ENCODE results near the gene CCDC102A. TPM values are rescaled to one million over a fixed set of nuclear protein-coding genes. Genes with fewer than 3 reads are reported as not detected.

The CCDC102A gene
- total RNA-seq, 1 donor from 2014 or later, result 10.5 TPM

DNA sequence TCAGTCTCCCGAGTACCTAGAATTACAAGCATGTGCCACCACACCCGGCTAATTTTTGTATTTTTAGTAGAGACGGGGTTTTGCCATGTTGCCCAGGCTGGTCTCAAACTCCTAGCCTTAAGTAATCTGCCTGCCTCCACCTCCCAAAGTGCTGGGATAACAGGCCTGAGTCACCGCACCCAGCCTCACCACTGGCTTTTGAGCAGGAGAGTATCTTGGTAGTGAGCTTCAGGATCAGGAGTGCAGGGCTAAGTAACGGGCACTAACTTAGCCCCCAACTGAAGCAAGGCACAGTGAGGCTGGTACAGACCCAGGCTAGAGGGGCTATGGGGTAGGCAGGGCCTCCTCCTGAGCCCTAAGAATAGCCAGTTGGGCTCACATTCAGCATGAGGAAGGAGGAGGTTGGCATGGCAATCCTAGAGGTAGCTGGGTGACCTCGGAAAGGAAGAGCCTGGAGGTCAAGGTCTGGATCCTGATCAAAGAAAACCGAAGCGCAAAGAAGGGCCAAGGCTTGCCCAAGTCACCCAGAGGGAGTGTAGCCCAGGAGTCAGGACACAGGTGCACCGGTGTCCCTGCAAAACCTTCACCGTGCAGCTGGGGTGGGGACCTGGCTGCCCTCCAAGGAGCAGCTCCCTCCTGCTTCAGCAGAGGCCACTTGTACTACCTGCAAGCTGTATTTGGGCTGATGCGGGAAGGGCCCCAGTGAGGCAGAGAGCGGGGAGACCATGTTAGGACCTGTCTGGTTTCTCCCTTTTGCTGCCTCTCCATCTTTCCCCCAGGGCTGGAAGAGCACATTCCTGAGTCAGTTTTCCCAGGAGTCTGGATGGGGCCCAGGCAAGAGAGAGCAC lies 4.8 kb upstream of the CCDC102A start:
- intact Hi-C loops (cut with DNase I), result no loop called here
- DNase-seq (no peak), ATAC-seq (ENCODE audit: poor library complexity) (no peak)

DNA sequence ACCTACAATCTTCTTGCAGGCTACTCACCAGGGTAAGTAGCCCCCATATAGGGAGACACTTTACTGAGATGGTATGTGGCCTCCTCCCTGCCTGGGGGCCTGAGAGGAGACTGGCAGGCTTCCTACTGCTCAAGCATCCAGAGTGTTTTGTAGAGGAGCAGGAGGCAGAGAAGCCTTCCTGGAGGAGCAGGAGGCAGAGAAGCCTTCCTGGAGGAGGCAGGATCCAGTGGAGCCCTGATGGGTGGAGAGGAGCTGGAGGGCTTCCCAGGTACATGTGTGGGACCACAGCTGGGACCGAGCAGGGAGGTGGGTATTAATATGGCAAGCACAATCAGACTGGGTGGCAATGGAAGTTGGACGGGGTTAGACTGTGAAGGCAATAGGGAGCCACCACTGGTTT lies 4.0 kb upstream of the CCDC102A start:
- ATAC-seq (ENCODE audit: poor library complexity) (no peak), DNase-seq (no peak)
- intact Hi-C loops (cut with DNase I), result no loop called here

GRCh38 chr16:57539072-57539796 lies 2.9 kb upstream of the CCDC102A start:
- DNase-seq (no peak), ATAC-seq (ENCODE audit: poor library complexity) (no peak)
- intact Hi-C loops (cut with DNase I), result no loop called here

DNA sequence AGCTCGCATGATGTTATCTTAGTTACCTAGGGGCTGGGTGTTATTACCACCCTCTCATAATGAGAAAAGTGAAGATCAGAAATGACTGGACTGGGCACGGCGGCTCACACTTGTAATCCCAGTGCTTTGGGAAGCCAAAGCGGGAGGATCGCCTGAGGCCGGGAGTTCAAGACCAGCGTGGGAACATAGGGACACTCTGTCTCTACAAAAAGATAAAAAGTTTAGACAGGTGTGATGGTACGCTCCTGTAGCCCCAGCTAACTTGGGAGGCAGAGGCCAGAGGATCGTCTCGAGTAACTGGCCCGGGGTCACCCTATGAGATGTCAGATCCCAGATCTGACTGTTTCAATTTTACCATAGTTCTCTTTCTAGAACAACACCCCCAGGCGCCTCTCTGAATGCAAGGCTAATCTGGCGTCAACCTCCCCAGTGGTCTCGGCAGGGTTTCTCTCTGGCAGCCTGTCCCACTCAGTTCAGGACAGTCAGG lies 1.9 kb upstream of the CCDC102A start:
- intact Hi-C loops (cut with DNase I), result no loop called here
- ATAC-seq (ENCODE audit: poor library complexity) (no peak), DNase-seq (no peak)

DNA sequence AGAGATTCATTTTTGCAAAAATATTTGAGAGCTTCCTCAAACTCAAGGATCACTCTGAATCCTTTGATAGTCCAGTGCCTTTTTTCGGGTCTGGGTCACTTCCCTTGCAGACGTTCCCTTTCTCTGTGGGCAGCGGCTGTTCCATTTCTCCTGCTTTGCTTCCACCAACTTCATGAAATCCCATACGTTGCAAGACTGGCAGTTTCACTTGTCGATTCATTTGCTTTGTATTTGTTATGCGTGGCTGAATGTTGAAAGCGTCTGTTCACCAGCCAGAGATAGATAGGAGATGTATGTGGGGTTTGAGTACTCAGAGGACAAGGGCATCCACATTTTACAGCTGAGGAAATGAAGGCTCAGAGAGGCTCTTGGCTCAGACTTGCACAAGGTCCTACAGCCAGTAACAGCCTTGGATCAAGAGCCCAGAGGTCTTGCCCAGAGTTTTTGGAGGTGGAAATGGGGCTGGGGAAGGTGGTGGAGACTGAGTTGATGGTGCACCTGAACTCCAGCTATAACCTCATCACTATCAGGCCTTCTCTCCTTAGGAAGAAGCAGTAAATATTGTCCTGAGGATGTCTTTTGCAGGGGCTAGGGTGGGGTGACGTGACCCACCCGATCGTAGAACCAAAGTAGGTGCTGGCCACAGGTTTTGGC lies 1.3 kb upstream of the CCDC102A start:
- intact Hi-C loops (cut with DNase I), result no loop called here
- DNase-seq (no peak), ATAC-seq (ENCODE audit: poor library complexity) (no peak)

- no peak for DNase-seq
- intact Hi-C loops (cut with DNase I), result no loop called here
Observed at GRCh38 chr16:57537194-57537505, 779 bp upstream of the CCDC102A start.

GRCh38 chr16:57535680-57536305 lies 578 bp downstream of the CCDC102A start:
- intact Hi-C loops (cut with DNase I), result no loop called here
- DNase-seq (peak; percentile 97), ATAC-seq (ENCODE audit: poor library complexity) (peak; percentile 97)

More at GRCh38 chr16:57537194-57537505, 779 bp upstream of the CCDC102A start:
- ATAC-seq (ENCODE audit: poor library complexity), result no peak

DNA sequence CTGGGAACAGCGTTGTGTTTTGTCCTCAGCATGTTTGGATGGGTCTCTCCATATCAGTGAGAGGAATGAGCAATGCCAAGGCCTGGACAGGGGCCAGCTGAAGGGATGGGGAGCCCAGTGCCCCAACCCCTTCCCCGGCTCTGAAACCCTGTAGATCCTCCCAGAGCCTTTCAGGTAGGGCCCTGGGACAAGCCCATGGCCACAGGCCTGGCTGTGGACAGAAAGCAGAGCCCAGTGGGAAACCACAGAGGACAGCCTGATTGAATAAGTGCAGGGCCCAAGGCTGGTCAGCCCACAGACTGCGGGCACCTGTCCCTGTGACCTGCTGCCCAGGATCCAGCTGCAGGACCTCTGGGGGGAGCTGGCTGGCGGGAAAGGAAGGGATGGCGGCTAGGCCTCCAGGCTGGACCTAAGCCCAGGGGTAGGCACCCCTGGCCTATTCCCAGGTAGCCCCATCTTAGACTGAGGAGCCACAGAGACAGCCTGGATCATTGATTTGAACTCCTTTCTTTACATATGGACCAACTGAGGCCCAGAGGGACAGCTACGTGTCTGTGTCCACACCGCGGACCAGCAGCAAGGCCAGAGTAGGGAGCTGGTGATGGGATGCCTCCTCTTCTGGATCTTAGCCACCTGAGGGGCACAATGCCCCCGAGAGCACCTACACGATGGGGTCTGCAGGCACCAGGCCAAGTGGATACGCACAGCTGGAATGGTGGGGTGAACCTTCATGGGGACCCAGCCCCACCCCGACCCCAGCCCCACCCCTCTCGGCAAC lies 1.3 kb downstream of the CCDC102A start:
- ATAC-seq (ENCODE audit: poor library complexity), result no peak
- intact Hi-C loops (cut with DNase I), result no loop called here
- DNase-seq, result no peak

DNA sequence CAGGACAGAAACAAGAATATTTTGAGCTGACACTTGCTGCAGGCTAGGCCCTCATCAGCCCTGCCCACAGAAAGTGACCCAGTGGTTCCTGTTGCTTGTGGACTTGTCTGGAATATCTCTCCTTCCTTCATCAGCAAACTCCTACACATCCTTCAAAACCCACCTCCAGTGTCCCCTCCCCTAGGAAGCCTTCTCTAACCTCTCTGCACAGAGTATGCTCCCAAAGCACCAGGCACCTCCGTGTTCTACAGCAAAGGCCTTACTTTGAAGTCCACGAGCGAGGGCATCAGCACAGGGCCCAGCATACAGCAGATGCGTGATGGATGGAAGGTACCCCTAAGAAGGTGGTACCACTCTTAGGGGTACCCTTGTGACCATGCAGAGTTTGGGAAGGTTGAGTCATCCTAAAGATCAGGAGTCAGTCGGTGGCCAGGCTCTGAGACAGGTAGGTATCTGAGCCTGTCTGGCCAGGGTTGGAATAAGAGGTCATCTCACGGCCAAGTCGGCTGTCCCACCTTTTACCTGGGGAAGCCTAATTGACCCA lies 2.0 kb downstream of the CCDC102A start:
- DNase-seq (no peak), ATAC-seq (ENCODE audit: poor library complexity) (no peak)
- intact Hi-C loops (cut with DNase I), result no loop called here

DNA sequence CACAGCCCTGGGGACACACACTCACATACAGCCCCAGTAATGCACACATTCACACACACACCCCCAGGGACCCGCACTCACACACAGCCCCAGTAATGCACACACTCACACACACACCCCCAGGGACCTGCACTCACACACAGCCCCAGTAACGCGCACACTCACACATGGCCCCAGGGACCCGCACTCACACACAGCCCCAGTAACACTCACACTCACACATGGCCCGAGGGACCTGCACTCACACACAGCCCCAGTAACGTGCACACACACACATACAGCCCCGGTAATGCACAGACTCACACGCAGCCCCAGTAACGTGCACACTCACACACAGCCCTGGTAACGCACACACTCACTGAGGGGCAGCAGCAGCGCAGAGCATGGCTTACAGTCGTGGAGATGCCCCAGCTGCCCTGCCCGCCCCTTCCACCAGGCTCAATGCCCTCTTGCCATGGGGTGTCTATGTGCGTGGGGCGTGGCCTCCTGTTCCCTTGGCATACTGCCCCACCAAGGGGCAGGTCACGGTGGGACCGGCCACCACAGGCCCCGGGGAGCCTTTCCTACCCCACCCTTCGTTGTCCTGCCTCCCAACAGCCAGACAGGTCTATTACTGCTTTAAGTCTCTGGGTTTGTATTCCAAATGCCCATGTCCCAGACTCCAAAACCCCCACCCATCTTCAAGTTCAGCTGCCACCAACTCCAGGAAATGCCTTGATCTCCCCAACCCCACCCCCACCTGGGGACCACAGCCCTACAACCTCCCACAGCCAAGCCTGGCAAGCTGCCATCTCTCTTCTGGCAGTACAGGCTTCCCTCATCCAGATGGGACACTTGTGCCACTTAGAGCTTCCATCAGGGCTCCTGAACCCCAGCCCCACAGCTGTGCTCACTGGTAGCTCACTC lies 2.7 kb downstream of the CCDC102A start:
- DNase-seq (peak; percentile 47), ATAC-seq (ENCODE audit: poor library complexity) (no peak)
- intact Hi-C loops (cut with DNase I), result no loop called here

DNA sequence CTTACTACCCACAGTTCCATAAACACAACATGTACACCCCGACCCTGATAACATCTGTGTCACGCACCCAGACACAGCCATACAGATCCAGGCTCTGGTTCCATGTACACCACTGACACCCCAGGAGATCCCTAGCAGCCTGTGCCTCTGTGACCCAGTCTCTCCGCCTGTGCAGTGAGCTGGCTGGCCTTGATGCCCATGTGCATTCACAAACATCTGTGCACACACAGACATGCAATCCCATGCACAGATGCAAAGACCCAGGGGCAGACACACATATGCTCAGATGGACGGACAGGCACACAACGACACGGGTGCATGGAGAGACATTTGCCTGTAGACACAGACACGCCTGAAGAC lies 4.1 kb downstream of the CCDC102A start:
- intact Hi-C loops (cut with DNase I), result no loop called here
- no peak for DNase-seq
- ATAC-seq (ENCODE audit: poor library complexity), result no peak

DNA sequence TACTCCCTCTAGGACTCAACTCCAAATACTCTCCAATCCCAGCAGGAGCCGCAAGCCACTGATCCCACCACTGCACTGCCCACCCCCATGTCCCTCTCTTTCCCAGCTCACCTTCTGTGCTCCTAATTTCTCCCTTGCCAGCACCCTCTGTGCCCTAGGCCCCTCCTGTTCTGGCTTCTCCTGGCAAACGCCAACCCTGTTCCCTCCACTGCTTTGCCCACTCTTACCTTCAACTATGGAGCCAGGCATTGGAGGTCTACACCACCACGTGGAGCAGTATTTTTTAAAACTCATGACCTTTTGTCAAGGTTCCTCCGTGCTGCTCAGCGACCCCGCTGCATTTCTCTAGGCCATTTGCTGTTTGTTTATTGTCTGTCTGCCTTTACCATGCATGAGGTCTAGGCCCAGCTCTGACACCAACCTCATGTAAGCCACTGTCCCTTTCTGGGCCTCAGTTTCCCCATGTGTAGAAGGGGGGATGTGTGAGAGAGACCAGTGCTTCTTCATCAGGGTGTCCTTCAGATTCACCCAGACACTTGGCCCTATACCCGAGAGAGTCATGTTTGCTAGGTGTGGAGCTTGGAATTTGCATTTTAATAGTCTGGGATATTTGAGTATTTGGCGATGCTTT lies 4.6 kb downstream of the CCDC102A start:
- peak; percentile 8 for DNase-seq
- ATAC-seq (ENCODE audit: poor library complexity), result no peak
- intact Hi-C loops (cut with DNase I), result no loop called here

DNA sequence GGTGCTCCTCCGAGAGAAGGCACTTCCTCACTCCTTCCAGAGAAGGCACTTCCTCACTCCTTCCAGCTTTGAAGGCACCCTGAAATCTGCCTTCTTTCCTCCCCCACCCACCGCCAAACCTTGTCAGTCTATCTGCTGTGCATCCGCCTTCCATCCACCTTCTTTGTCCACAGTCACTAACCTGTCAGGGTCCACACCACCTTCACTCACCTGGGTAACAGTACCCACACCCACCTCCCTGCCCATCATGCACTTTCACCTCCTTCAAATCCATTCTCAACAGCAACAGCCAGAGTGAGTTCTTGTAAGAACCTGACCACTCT lies 5.2 kb downstream of the CCDC102A start:
- intact Hi-C loops (cut with DNase I), result no loop called here
- ATAC-seq (ENCODE audit: poor library complexity), result no peak
- no peak for DNase-seq

- ATAC-seq (ENCODE audit: poor library complexity) (no peak), DNase-seq (peak; percentile 27)
- intact Hi-C loops (cut with DNase I), result no loop called here
Observed at GRCh38 chr16:57530522-57531252, 5.7 kb downstream of the CCDC102A start.

DNA sequence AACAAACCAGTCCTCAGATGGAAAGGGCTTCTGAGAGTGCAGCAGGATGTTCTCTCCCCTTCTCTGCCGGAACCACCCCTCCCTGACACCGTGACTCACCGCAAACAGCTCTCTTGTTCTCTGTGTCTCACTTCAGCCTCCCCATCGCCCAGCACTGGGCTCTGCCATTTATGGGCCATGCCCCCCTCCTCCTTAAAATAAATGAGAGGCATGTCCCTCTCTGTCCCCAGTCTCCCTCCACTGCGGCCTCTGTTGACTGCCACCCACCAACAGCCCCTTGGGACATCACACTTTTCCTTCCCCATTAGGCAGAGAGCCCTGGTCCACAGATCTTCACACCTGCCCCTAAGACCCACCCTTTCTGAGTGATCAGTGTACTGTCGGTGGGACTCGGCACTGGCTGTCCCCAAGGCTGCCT lies 6.3 kb downstream of the CCDC102A start:
- ATAC-seq (ENCODE audit: poor library complexity) (no peak), DNase-seq (peak; percentile 46)
- intact Hi-C loops (cut with DNase I), result no loop called here

GRCh38 chr16:57529391-57530103 lies 6.8 kb downstream of the CCDC102A start:
- ATAC-seq (ENCODE audit: poor library complexity) (no peak), DNase-seq (peak; percentile 36)
- intact Hi-C loops (cut with DNase I), result no loop called here
